HEK293T (cell line): Measurements from ENCODE around the gene SPATA25.

Source experiments
- CTCF ChIA-PET: fragments of 350-600 bp; formaldehyde crosslinking; extraction: SDS; loops from one replicate; lab custom pipeline; 2021; ENCODE audit warnings: antibody characterized with exemption, inconsistent platforms; lab: Yijun Ruan, JAX
- POLR2A ChIA-PET: fragments of 350-600 bp; formaldehyde crosslinking; extraction: SDS; loops from one replicate; lab custom pipeline; 2020; ENCODE audit warnings: antibody characterized with exemption, inconsistent platforms; lab: Yijun Ruan, JAX
- DNase-seq: peaks from one replicate; pipeline ENCODE4 v3.0.0; 2012; ENCODE audit warnings: mixed read lengths; ENCODE audit errors: extremely low spot score
- ARNT ChIP-seq: fragments of 450-650 bp; IDR thresholded peaks from 2 replicates; pipeline ENCODE4 v1.6.1; 2017; ENCODE audit warnings: mild to moderate bottlenecking
- BHLHE40 ChIP-seq: fragments of 450-650 bp; IDR thresholded peaks from 2 replicates; pipeline ENCODE4 v1.6.1; 2016; ENCODE audit warnings: mild to moderate bottlenecking, moderate library complexity, borderline replicate concordance
- CTBP1 ChIP-seq: fragments of 450-650 bp; IDR thresholded peaks from 2 replicates; pipeline ENCODE4 v1.6.1; 2016; ENCODE audit warnings: borderline replicate concordance
- ELF4 ChIP-seq: fragments of 450-650 bp; IDR thresholded peaks from 2 replicates; pipeline ENCODE4 v1.6.1; 2017; ENCODE audit warnings: antibody characterized with exemption
- FOXA1 ChIP-seq: fragments of 450-650 bp; IDR thresholded peaks from 2 replicates; pipeline ENCODE4 v1.6.1; 2016; ENCODE audit warnings: mild to moderate bottlenecking
- FOXK2 ChIP-seq: fragments of 450-650 bp; IDR thresholded peaks from 2 replicates; pipeline ENCODE4 v1.6.1; 2016; ENCODE audit warnings: mild to moderate bottlenecking
- FOXM1 ChIP-seq: fragments of 450-650 bp; IDR thresholded peaks from 2 replicates; pipeline ENCODE4 v1.6.1; 2017; ENCODE audit warnings: mild to moderate bottlenecking, borderline replicate concordance
- HDGF ChIP-seq: fragments of 450-650 bp; IDR thresholded peaks from 2 replicates; pipeline ENCODE4 v1.6.1; 2017; ENCODE audit warnings: antibody characterized with exemption, borderline replicate concordance
- L3MBTL2 ChIP-seq: fragments of 450-650 bp; conservative IDR thresholded peaks from 2 replicates; pipeline ENCODE4 v1.6.1; 2016; ENCODE audit warnings: mild to moderate bottlenecking
- LEF1 ChIP-seq: fragments of 450-650 bp; IDR thresholded peaks from 2 replicates; pipeline ENCODE4 v1.6.1; 2017; ENCODE audit warnings: mild to moderate bottlenecking, borderline replicate concordance
- NFRKB ChIP-seq: fragments of 450-650 bp; IDR thresholded peaks from 2 replicates; pipeline ENCODE4 v1.6.1; 2016; ENCODE audit warnings: mild to moderate bottlenecking, moderate library complexity
- SP1 ChIP-seq: fragments of 450-650 bp; IDR thresholded peaks from 2 replicates; pipeline ENCODE4 v1.6.1; 2017
- SUZ12 ChIP-seq: fragments of 450-650 bp; IDR thresholded peaks from 2 replicates; pipeline ENCODE4 v1.6.1; 2016; ENCODE audit warnings: mild to moderate bottlenecking
- TARDBP ChIP-seq: fragments of 450-650 bp; IDR thresholded peaks from 2 replicates; pipeline ENCODE4 v1.6.1; 2016
- ZNF384 ChIP-seq: fragments of 450-650 bp; IDR thresholded peaks from 2 replicates; pipeline ENCODE4 v1.6.1; 2016
- TF ChIP-seq, protein P1 (sequence below): fragments of 450-650 bp; IDR thresholded peaks from 2 replicates; pipeline ENCODE4 v1.6.1; 2016

Gene SPATA25

DNA sequence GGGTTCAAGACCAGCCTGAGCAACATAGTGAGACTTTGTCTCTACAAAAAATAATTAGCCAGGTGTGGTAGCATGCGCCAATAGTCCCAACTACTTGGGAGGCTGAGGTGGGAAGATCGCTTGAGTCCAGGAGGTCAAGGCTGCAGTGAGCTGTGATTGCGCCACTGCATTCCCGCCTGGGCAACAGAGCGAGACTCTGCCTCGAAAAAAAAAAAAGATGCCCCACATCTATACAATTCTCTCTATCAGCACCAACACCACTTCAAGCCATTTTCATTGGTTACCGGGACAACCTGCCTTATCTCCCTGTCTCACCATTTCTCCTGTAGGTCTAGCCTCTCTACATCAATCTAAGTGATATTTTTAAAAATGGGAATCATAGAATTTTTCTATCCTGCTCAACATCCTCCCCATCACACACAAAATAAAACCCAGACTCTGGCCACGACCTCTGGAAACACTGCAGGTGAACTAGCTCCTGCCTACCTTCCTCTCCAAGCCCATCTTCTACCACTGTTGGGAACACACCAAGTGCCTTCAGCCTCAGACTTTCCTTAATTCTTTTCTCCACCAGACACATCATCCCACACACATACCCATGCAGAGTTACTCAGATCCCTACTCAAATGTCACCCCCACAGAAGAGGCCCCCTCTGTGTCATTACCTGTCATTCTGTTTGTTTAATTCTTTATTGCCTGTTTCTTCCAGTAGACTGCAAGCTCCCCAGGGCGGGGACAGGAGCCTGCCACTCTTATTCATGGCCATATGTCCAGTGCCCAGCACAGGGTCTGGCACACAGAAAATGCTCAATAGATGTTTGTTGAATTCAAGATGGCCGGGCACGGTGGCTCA is 34.1 kb upstream of the SPATA25 start:
- ChIA-PET POLR2A (interaction anchor here (1.0 to 2.8 kb wide), 3 partner anchors 12 to 13 kb away, joined by 3 to 19 read pairs (median 7); partner anchors contain the start of gene PCIF1), CTCF (interaction anchor here (0.8 kb wide), 1 partner anchor 13 kb away, joined by 3 read pairs; the partner anchor contains the start of gene PCIF1)
- TF ChIP-seq, protein P1, sequence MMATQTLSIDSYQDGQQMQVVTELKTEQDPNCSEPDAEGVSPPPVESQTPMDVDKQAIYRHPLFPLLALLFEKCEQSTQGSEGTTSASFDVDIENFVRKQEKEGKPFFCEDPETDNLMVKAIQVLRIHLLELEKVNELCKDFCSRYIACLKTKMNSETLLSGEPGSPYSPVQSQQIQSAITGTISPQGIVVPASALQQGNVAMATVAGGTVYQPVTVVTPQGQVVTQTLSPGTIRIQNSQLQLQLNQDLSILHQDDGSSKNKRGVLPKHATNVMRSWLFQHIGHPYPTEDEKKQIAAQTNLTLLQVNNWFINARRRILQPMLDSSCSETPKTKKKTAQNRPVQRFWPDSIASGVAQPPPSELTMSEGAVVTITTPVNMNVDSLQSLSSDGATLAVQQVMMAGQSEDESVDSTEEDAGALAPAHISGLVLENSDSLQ = peak; percentile 23; the same call in 1 of the 2 replicates
- TF ChIP-seq ELF4 = no peak
- no peak for DNase-seq

- POLR2A ChIA-PET = interaction anchor here (2.8 kb wide), 1 partner anchor 13 kb away, joined by 19 read pairs; the partner anchor contains the start of gene PCIF1
- TF ChIP-seq FOXK2 (no peak), HDGF (no peak), NFRKB (no peak), ELF4 (no peak), CTBP1 (no peak), BHLHE40 (no peak), ARNT (no peak), FOXM1 (no peak), FOXA1 (no peak), SUZ12 (no peak), L3MBTL2 (no peak), LEF1 (no peak)
- no peak for DNase-seq
- CTCF ChIA-PET = no interaction called here
Observed at GRCh38 chr20:45920462-45921336, 33.3 kb upstream of the SPATA25 start.

- TF ChIP-seq ELF4 (no peak), L3MBTL2 (no peak), ZNF384 (no peak), FOXM1 (no peak), BHLHE40 (no peak)
- no peak for DNase-seq
- CTCF ChIA-PET = no interaction called here
- POLR2A ChIA-PET = interaction anchor here (0.7 to 2.8 kb wide), 4 partner anchors 9 to 80 kb away, joined by 3 to 19 read pairs (median 4); partner anchors contain the start of gene PCIF1
Observed at GRCh38 chr20:45919542-45920399, 32.3 kb upstream of the SPATA25 start.

DNA sequence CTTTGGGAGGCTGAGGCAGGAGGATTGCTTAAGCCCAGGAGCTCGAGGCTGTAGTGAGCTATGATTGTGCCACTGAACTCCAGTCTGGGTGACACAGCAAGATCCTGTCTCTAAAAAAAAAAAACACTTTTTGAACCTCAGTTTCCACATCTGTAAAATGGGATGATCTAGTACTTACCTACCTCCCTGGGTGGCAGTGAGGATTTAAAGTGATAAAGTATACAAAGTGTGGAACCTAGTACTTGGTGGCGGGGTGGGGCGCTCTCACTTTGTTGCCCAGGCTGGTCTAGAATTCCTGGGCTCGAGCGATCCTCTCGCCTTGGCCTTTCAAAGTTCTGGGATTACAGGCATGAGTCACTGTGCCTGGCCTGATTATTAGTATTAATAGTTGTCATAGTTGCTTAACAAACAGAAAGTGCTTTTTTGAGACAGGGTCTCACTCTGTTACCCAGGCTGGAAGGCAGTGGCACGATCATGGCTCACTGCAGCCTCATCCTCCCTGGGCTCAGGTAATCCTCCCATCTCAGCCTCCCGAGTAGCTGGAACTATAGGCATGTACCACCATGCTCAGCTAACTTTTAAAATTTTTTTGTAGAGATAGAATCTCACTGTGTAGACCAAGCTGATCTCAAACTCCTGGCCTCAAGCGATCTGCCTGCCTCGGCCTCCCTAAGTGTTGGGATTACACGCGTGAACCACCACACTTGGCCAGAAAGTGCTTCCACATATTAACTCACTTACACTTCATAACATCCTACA is 31.5 kb upstream of the SPATA25 start:
- TF ChIP-seq TARDBP (no peak), ELF4 (no peak), LEF1 (no peak)
- CTCF ChIA-PET = no interaction called here
- POLR2A ChIA-PET = interaction anchor here (0.7 to 2.8 kb wide), 4 partner anchors 8 to 79 kb away, joined by 3 to 19 read pairs (median 4); partner anchors contain the start of gene PCIF1
- DNase-seq = no peak

DNA sequence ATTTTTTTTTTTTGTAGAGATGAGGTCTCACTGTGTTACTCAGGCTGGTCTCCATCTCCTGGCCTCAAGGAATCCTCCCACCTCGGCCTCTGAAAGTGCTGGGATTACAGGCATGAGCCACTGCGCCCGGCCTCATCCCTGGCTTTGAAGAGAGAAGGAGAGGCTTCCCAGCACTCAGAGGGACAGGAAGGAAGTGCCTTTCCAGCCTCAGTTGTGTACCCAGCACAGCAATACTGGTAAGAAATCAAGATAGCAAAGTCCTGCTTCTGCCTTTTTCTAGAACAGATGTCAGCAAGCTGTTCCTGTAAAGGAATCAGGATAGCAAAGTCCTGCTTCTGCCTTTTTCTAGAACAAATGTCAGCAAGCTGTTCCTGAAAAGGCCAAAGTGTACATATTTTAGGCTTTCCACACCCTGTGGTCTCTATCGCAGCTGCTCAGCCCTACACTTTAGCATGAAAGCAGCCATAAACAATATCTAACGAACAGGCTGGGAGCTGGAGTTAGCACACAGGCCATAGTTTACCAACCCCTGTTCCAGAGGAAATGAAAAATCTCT is 30.8 kb upstream of the SPATA25 start:
- CTCF ChIA-PET = no interaction called here
- TF ChIP-seq FOXK2 = no peak
- TF ChIP-seq SUZ12 = no peak
- TF ChIP-seq, protein P1 = no peak
- TF ChIP-seq L3MBTL2 = no peak
- TF ChIP-seq FOXM1 = no peak
- no peak for TF ChIP-seq NFRKB
- TF ChIP-seq FOXA1 = no peak
- no peak for TF ChIP-seq CTBP1
- TF ChIP-seq ELF4 = no peak
- TF ChIP-seq TARDBP = no peak
- TF ChIP-seq BHLHE40 = no peak
- no peak for TF ChIP-seq HDGF
- no peak for TF ChIP-seq SP1
- no peak for TF ChIP-seq ZNF384
- no peak for TF ChIP-seq LEF1
- no peak for TF ChIP-seq ARNT
- POLR2A ChIA-PET = interaction anchor here (2.8 to 3.0 kb wide), 2 partner anchors 16 kb away, joined by 11 to 19 read pairs; partner anchors contain the start of gene PCIF1
- no peak for DNase-seq
